ENCODE data around the gene TSPAN32. TPM values are rescaled to one million over a fixed set of nuclear protein-coding genes. Genes with fewer than 3 reads are reported as not detected.
"Not testable (repeated sequence)": the region's sequence is repeated elsewhere in the genome, so short reads cannot be mapped to it uniquely, and the experiment has no call there.

The TSPAN32 gene
- total RNA-seq, 1 experiment from 2014 or later: not detected

DNA sequence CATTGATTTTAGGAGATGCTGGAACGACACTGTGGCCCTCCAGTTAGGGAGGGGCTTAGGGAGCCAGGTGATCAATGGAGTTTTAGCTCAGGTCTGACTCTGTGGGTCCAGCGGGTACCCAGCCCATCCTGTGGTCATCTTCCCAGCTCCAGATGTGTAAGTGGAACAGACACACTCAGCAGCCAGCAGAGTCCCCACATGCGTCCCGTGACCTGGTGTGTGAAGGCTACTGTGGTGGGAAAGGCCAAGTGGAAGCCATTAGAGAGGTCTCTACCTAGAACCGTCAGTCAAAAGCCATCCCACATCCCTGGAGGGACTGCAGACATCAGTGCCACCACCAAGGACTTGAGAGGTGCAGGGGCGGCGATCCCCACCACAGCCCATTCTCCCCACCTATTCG lies 55.4 kb downstream of the TSPAN32 start (continued):
- TF ChIP-seq, protein P1, sequence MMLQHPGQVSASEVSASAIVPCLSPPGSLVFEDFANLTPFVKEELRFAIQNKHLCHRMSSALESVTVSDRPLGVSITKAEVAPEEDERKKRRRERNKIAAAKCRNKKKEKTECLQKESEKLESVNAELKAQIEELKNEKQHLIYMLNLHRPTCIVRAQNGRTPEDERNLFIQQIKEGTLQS (IDR thresholded peaks at IDR 0.05): no peak
- no peak for TF ChIP-seq EZH2 (IDR thresholded peaks at IDR 0.05)
- no peak for TF ChIP-seq FOSL1 (IDR thresholded peaks at IDR 0.05; ENCODE audit: low read depth)

DNA sequence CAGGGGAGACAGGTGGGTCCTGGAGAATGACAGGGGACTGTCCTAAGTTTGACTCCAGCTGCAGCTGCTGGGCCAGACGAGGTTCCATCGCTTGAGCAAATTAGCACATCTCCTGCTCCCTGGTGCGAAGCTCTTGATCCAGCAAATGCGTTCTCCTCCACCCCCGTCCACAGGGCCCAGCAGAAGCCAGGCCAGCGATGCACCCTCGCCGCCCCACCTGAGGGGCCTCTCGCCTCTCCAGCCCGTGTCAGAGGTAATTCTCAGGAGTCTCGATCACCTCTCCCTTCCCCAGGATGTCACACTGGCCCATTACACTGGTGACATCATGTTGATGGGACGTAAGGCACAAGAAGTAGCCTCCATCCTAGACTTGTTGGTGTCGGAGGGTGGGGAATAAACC lies 55.8 kb downstream of the TSPAN32 start:
- H3K9me2 ChIP-seq (ENCODE audit: insufficient read depth); H4K20me1 ChIP-seq (ENCODE audit: insufficient read depth); H3K4me1 ChIP-seq (ENCODE audit: control insufficient read depth in 1 of 2, insufficient read depth in 2 of 2, low read length in 2 of 2); H2AFZ ChIP-seq (ENCODE audit: low read depth, low read length, poor library complexity, severe bottlenecking); POLR2A ChIA-PET; H3K4me2 ChIP-seq (ENCODE audit: low read length); intact Hi-C loops (cut with micrococcal nuclease); H3K27me3 ChIP-seq (ENCODE audit: insufficient read depth, low read length); H3K9ac ChIP-seq (ENCODE audit: low read length); H3K79me2 ChIP-seq (ENCODE audit: insufficient read depth, low read length); BruUV-seq (replicated peaks); H3K27ac ChIP-seq (ENCODE audit: low read depth, low read length); RAD21 ChIA-PET (ENCODE audit: low non-redundant PET in 1 of 2, low total read pairs in 2 of 2, uncharacterized antibody in 2 of 2, unreplicated experiment in 2 of 2); H3K4me3 ChIP-seq (replicated peaks in 1 of 2; ENCODE audit: low read depth in 1 of 2, low read length in 2 of 2); DNase-seq (ENCODE audit: low read depth, low spot score); ATAC-seq; CTCF ChIA-PET; H3K9me3 ChIP-seq (ENCODE audit: control insufficient read depth in 1 of 2, insufficient read depth in 1 of 2, low read depth in 1 of 2, low read length in 2 of 2); H3K36me3 ChIP-seq (ENCODE audit: control insufficient read depth in 1 of 2, insufficient read depth in 2 of 2, low read length in 2 of 2): not testable (repeated sequence)

DNA sequence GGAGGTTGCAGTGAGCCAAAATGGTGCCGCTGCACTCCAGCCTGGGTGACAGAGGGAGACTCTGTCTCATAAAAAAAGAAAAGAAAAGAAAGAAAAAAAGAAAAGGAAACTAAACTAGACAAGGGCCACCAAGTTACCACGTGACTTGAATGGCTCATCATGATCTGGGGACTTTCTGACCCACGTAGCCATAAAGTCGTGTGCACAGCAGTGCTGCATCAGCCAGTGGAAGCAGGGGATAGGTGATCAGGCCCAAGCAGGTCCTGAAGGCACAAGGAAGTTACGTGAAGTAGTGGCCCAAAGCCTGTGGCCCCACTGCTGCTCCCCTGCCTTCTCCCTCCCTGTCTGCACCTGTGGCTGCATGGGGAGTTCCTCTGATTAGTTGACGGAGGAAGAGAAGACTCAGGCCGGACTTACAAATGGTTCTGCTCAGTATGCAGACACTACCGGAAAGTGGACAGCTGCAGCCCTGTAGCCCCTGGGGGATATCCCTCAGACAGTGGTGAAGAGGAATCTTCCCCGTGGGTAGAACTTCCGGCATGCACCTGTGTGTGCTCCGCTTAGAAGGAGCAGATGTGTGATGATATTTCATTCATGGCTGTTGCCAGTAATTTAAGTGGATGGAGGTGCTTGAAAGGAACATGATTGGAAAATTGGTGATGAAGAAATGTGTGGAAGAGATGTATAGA lies 57.1 kb downstream of the TSPAN32 start:
- TF ChIP-seq, protein P1 (IDR thresholded peaks at IDR 0.05): no peak
- no peak for TF ChIP-seq SP1 (IDR thresholded peaks at IDR 0.05; ENCODE audit: low read depth)
- no peak for TF ChIP-seq JUND (IDR thresholded peaks at IDR 0.05)
- TF ChIP-seq ZNF274 (IDR thresholded peaks at IDR 0.05; ENCODE audit: low read depth, low read length): no peak
- TF ChIP-seq SIN3A (IDR thresholded peaks at IDR 0.05; ENCODE audit: low read depth): no peak
- H3K27me3 ChIP-seq (ENCODE audit: insufficient read depth, low read length): no peaks in the 10 kb centered on the region
- peaks cover 0 to 3% of the 10 kb centered on the region in 2 experiments; a peak in 1 of 4 replicates for H3K4me1 ChIP-seq (ENCODE audit: control insufficient read depth in 1 of 2, insufficient read depth in 2 of 2, low read length in 2 of 2)
- H3K9me3 ChIP-seq (ENCODE audit: control insufficient read depth in 1 of 2, insufficient read depth in 1 of 2, low read depth in 1 of 2, low read length in 2 of 2): no peaks in the 10 kb centered on the region
- H2AFZ ChIP-seq (ENCODE audit: low read depth, low read length, poor library complexity, severe bottlenecking): no peak overlapping the region
- intact Hi-C loops (cut with micrococcal nuclease): no loop called here
- RAD21 ChIA-PET (ENCODE audit: low non-redundant PET in 1 of 2, low total read pairs in 2 of 2, uncharacterized antibody in 2 of 2, unreplicated experiment in 2 of 2): no interaction called here
- CTCF ChIA-PET: no interaction called here
- no TSS peak for BruUV-seq (replicated peaks)
- H3K27ac ChIP-seq (ENCODE audit: low read depth, low read length): no peak overlapping the region
- H3K36me3 ChIP-seq (ENCODE audit: control insufficient read depth in 1 of 2, insufficient read depth in 2 of 2, low read length in 2 of 2): no peaks in the 10 kb centered on the region
- ATAC-seq: no peak
- DNase-seq (ENCODE audit: low read depth, low spot score): no peak
- H3K9me2 ChIP-seq (ENCODE audit: insufficient read depth): no peaks in the 10 kb centered on the region
- POLR2A ChIA-PET: no interaction called here
- H3K9ac ChIP-seq (ENCODE audit: low read length): no peak overlapping the region
- H3K79me2 ChIP-seq (ENCODE audit: insufficient read depth, low read length): no peaks in the 10 kb centered on the region
- H4K20me1 ChIP-seq (ENCODE audit: insufficient read depth): no peaks in the 10 kb centered on the region
- H3K4me2 ChIP-seq (ENCODE audit: low read length): no peak overlapping the region
- H3K4me3 ChIP-seq (replicated peaks in 1 of 2; ENCODE audit: low read depth in 1 of 2, low read length in 2 of 2): no peak overlapping the region

Data from HCT116 (cell line).